Measurements from ENCODE around the gene ANTXRL. TPM values are rescaled to one million over a fixed set of nuclear protein-coding genes. Genes with fewer than 3 reads are reported as not detected.

Gene ANTXRL
- total and polyA plus RNA-seq, 2 experiments from 2014 or later, result not detected

GRCh38 chr10:46299536-46300369 lies 13.0 kb downstream of the ANTXRL start:
- H3K4me3 ChIP-seq, result no peak overlapping the region
- Mint-ChIP-seq H3K4me1 (peaks cover 8% of the 10 kb centered on the region; the same call in 2 of the 3 replicates), H3K27me3 (ENCODE audit: insufficient read depth, low read depth, poor library complexity) (peaks cover 5% of the 10 kb centered on the region), H3K36me3 (ENCODE audit: low read depth) (no peaks in the 10 kb centered on the region), H3K4me3 (no peak overlapping the region), H3K9me3 (no peaks in the 10 kb centered on the region), H3K27ac (no peak overlapping the region)
- no peak for DNase-seq (ENCODE audit: low spot score)
- no peaks in the 10 kb centered on the region for H3K9me2 ChIP-seq (ENCODE audit: insufficient read depth)
- no peaks in the 10 kb centered on the region for H4K20me1 ChIP-seq (replicated peaks; ENCODE audit: insufficient read depth)
- ATAC-seq, result peak; percentile 63
- H2AFZ ChIP-seq, result no peak overlapping the region
- H3K79me2 ChIP-seq (replicated peaks; ENCODE audit: insufficient read depth), result no peaks in the 10 kb centered on the region
- no peaks in the 10 kb centered on the region for H3K4me1 ChIP-seq (ENCODE audit: insufficient read depth)
- H3K27me3 ChIP-seq (ENCODE audit: insufficient read depth), result no peaks in the 10 kb centered on the region
- H3F3A ChIP-seq (replicated peaks; ENCODE audit: low read depth), result no peaks in the 10 kb centered on the region
- no peaks in the 10 kb centered on the region for H3K36me3 ChIP-seq (ENCODE audit: insufficient read depth)
- no peak for TF ChIP-seq ZNF462 (CRISPR knock-in tag; IDR thresholded peaks at IDR 0.05)
- TF ChIP-seq CREB1 (CRISPR knock-in tag; IDR thresholded peaks at IDR 0.05; ENCODE audit: low read depth), result no peak
- no peak for TF ChIP-seq JUNB (IDR thresholded peaks at IDR 0.05; ENCODE audit: unreplicated experiment)
- no peak for TF ChIP-seq CTCF (conservative IDR thresholded peaks at IDR 0.05; ENCODE audit: low read depth in 2 of 2)
- no peak for TF ChIP-seq STAT1 (IDR thresholded peaks at IDR 0.05; ENCODE audit: unreplicated experiment)
- no peak for TF ChIP-seq POLR2AphosphoS5 (IDR thresholded peaks at IDR 0.05; ENCODE audit: low read depth)
- no peak for TF ChIP-seq ZNF114 (CRISPR knock-in tag; IDR thresholded peaks at IDR 0.05)
- no peak for TF ChIP-seq REST (IDR thresholded peaks at IDR 0.05; ENCODE audit: unreplicated experiment)
- no peak for TF ChIP-seq ZNF331 (CRISPR knock-in tag; IDR thresholded peaks at IDR 0.05; ENCODE audit: low read depth)
- no peak for TF ChIP-seq ETS1 (IDR thresholded peaks at IDR 0.05)
- no peak for TF ChIP-seq NANOG (IDR thresholded peaks at IDR 0.05; ENCODE audit: borderline replicate concordance)
- TF ChIP-seq EZH2 (IDR thresholded peaks at IDR 0.05; ENCODE audit: low read depth, unreplicated experiment), result no peak
- H3K4me2 ChIP-seq, result no peak overlapping the region
- no peak overlapping the region for H3K27ac ChIP-seq (ENCODE audit: low read depth)

All from GM23338 (cell line).